H1 (cell line): Measurements from ENCODE around the gene SLC25A42.

Experiments
- EP300 ChIP-seq, 2 experiments: IDR thresholded peaks; 1 replicate in 1 of 2; 2 replicates in 1 of 2; pipeline ENCODE4 v1.6.1; 2011 to 2012; ENCODE audit warnings: low read depth in 2 of 2, low read length in 2 of 2, mild to moderate bottlenecking in 2 of 2, borderline replicate concordance in 1 of 2, inconsistent platforms in 1 of 2, moderate library complexity in 1 of 2
- POLR2A ChIP-seq, 2 experiments: IDR thresholded peaks; 1 replicate in 1 of 2; 2 replicates in 1 of 2; pipeline ENCODE4 v1.6.1; 2011; ENCODE audit warnings: low read depth in 2 of 2, low read length in 2 of 2, mild to moderate bottlenecking in 2 of 2; ENCODE audit errors: control extremely low read depth in 1 of 2
- POLR2AphosphoS5 ChIP-seq: IDR thresholded peaks from 2 replicates; pipeline ENCODE4 v1.6.1; 2011; ENCODE audit warnings: low read depth, low read length
- RAD21 ChIP-seq, 2 experiments: IDR thresholded peaks in 1 of 2; conservative IDR thresholded peaks in 1 of 2; 2 replicates each; pipeline ENCODE4 v1.6.1; 2011; ENCODE audit warnings: low read depth in 2 of 2, low read length in 2 of 2, improper control_type of control experiment in 1 of 2, inconsistent platforms in 1 of 2, mild to moderate bottlenecking in 1 of 2, moderate library complexity in 1 of 2
- SUZ12 ChIP-seq: fragments of 200-600 bp; sonication (generic); IDR thresholded peaks from 2 replicates; pipeline ENCODE4 v1.6.1; 2012; ENCODE audit warnings: mild to moderate bottlenecking, inconsistent platforms, low read length, moderate library complexity, mixed read lengths
- YY1 ChIP-seq: IDR thresholded peaks from 2 replicates; pipeline ENCODE4 v1.6.1; 2011; ENCODE audit warnings: low read depth, mild to moderate bottlenecking, low read length
- TF ChIP-seq, protein P1 (sequence below), 3 experiments: IDR thresholded peaks; 1 replicate in 2 of 3; 2 replicates in 1 of 3; pipeline versions ENCODE4 v1.5.1 to v1.6.1; 2011; ENCODE audit warnings: low read length in 3 of 3, mild to moderate bottlenecking in 3 of 3, inconsistent platforms in 2 of 3, low read depth in 1 of 3, moderate library complexity in 1 of 3; ENCODE audit not compliant: insufficient read depth in 1 of 3; ENCODE audit errors: control extremely low read depth in 1 of 3
- TF ChIP-seq, protein P2 (sequence below): IDR thresholded peaks from 2 replicates; pipeline ENCODE4 v1.6.1; 2011; ENCODE audit warnings: low read depth, mild to moderate bottlenecking, low read length; ENCODE audit not compliant: insufficient read depth

- TF ChIP-seq POLR2A (IDR thresholded peaks at IDR 0.05; ENCODE audit: control extremely low read depth in 1 of 2, low read depth in 2 of 2, low read length in 2 of 2) = no peak
- no peak for TF ChIP-seq EP300 (IDR thresholded peaks at IDR 0.05; ENCODE audit: borderline replicate concordance in 1 of 2, low read depth in 2 of 2, low read length in 2 of 2)
- TF ChIP-seq, protein P1, sequence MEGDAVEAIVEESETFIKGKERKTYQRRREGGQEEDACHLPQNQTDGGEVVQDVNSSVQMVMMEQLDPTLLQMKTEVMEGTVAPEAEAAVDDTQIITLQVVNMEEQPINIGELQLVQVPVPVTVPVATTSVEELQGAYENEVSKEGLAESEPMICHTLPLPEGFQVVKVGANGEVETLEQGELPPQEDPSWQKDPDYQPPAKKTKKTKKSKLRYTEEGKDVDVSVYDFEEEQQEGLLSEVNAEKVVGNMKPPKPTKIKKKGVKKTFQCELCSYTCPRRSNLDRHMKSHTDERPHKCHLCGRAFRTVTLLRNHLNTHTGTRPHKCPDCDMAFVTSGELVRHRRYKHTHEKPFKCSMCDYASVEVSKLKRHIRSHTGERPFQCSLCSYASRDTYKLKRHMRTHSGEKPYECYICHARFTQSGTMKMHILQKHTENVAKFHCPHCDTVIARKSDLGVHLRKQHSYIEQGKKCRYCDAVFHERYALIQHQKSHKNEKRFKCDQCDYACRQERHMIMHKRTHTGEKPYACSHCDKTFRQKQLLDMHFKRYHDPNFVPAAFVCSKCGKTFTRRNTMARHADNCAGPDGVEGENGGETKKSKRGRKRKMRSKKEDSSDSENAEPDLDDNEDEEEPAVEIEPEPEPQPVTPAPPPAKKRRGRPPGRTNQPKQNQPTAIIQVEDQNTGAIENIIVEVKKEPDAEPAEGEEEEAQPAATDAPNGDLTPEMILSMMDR (IDR thresholded peaks at IDR 0.05; ENCODE audit: control extremely low read depth in 1 of 3, insufficient read depth in 1 of 3, low read depth in 1 of 3, low read length in 3 of 3) = no peak
- no peak for TF ChIP-seq SUZ12
- no peak for TF ChIP-seq POLR2AphosphoS5
- no peak for TF ChIP-seq RAD21 (IDR thresholded peaks at IDR 0.05 in 1 of 2, conservative IDR thresholded peaks at IDR 0.05 in 1 of 2; ENCODE audit: low read depth in 2 of 2, low read length in 2 of 2)
- no peak for TF ChIP-seq YY1
- TF ChIP-seq, protein P2, sequence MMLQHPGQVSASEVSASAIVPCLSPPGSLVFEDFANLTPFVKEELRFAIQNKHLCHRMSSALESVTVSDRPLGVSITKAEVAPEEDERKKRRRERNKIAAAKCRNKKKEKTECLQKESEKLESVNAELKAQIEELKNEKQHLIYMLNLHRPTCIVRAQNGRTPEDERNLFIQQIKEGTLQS = no peak
Measured at GRCh38 chr19:19147344-19147743, 83.5 kb downstream of the SLC25A42 start.
